ENCODE results near the gene ARHGEF9.

The ARHGEF9 gene

GRCh38 chrX:63764946-63765345, 20.1 kb downstream of the ARHGEF9 start:
- Mint-ChIP-seq H3K9me3 (no peaks in the 10 kb centered on the region), H3K4me3 (no peak overlapping the region), H3K27me3 (no peaks in the 10 kb centered on the region), H3K27ac (ENCODE audit: low read depth) (no peak overlapping the region), H3K36me3 (ENCODE audit: insufficient read depth) (no peaks in the 10 kb centered on the region), H3K4me1 (peaks cover 5% of the 10 kb centered on the region)
- DNase-seq (ENCODE audit: low spot score in 2 of 2) (no peak), ATAC-seq (replicated peaks; ENCODE audit: extremely low read depth, poor library complexity, severe bottlenecking) (no peak)

- H3K4me1 Mint-ChIP-seq: peaks cover 5% of the 10 kb centered on the region
- ATAC-seq (replicated peaks; ENCODE audit: extremely low read depth, poor library complexity, severe bottlenecking) (peak; percentile 36), DNase-seq (ENCODE audit: low spot score in 2 of 2) (no peak)
- H3K36me3 Mint-ChIP-seq (ENCODE audit: insufficient read depth): no peaks in the 10 kb centered on the region
- H3K27ac Mint-ChIP-seq (ENCODE audit: low read depth): no peak overlapping the region
- H3K4me3 Mint-ChIP-seq: no peak overlapping the region
- H3K9me3 Mint-ChIP-seq: no peaks in the 10 kb centered on the region
- no peaks in the 10 kb centered on the region for H3K27me3 Mint-ChIP-seq
Observed at GRCh38 chrX:63761639-63762038, 23.4 kb downstream of the ARHGEF9 start.

GRCh38 chrX:63758011-63758410, 27.0 kb downstream of the ARHGEF9 start:
- H3K4me1 Mint-ChIP-seq: peaks cover 24% of the 10 kb centered on the region
- no peak overlapping the region for H3K27ac Mint-ChIP-seq (ENCODE audit: low read depth)
- no peaks in the 10 kb centered on the region for H3K27me3 Mint-ChIP-seq
- ATAC-seq (replicated peaks; ENCODE audit: extremely low read depth, poor library complexity, severe bottlenecking) (no peak), DNase-seq (ENCODE audit: low spot score in 2 of 2) (no peak)
- H3K36me3 Mint-ChIP-seq (ENCODE audit: insufficient read depth): peaks cover 14% of the 10 kb centered on the region
- no peak overlapping the region for H3K4me3 Mint-ChIP-seq
- H3K9me3 Mint-ChIP-seq: no peaks in the 10 kb centered on the region

- peaks cover 14% of the 10 kb centered on the region for H3K36me3 Mint-ChIP-seq (ENCODE audit: insufficient read depth)
- no peak for ATAC-seq (replicated peaks; ENCODE audit: extremely low read depth, poor library complexity, severe bottlenecking)
- H3K27ac Mint-ChIP-seq (ENCODE audit: low read depth): peak overlapping the region; percentile 98
- H3K27me3 Mint-ChIP-seq: no peaks in the 10 kb centered on the region
- H3K4me1 Mint-ChIP-seq: peaks cover 35% of the 10 kb centered on the region
- no peak for DNase-seq (ENCODE audit: low spot score in 2 of 2)
- H3K4me3 Mint-ChIP-seq: no peak overlapping the region
- H3K9me3 Mint-ChIP-seq: no peaks in the 10 kb centered on the region
Observed at GRCh38 chrX:63755892-63756291, 29.1 kb downstream of the ARHGEF9 start.

GRCh38 chrX:63754860-63755579, 30.0 kb downstream of the ARHGEF9 start:
- Mint-ChIP-seq H3K27ac (ENCODE audit: low read depth) (peak overlapping the region; percentile 98), H3K4me3 (peak overlapping the region; percentile 96), H3K9me3 (no peaks in the 10 kb centered on the region), H3K27me3 (no peaks in the 10 kb centered on the region), H3K36me3 (ENCODE audit: insufficient read depth) (peaks cover 14% of the 10 kb centered on the region), H3K4me1 (peaks cover 43% of the 10 kb centered on the region)
- peak; percentile 91 for ATAC-seq (replicated peaks; ENCODE audit: extremely low read depth, poor library complexity, severe bottlenecking)
- DNase-seq (ENCODE audit: low spot score in 2 of 2): peak; percentile 50 to 78

- Mint-ChIP-seq H3K9me3 (no peaks in the 10 kb centered on the region), H3K27ac (ENCODE audit: low read depth) (peak overlapping the region; percentile 98), H3K4me1 (peaks cover 50% of the 10 kb centered on the region), H3K27me3 (no peaks in the 10 kb centered on the region), H3K36me3 (ENCODE audit: insufficient read depth) (peaks cover 14% of the 10 kb centered on the region), H3K4me3 (peak overlapping the region; percentile 96)
- DNase-seq (ENCODE audit: low spot score in 2 of 2) (peak; percentile 9 to 12), ATAC-seq (replicated peaks; ENCODE audit: extremely low read depth, poor library complexity, severe bottlenecking) (peak; percentile 52)
Observed at GRCh38 chrX:63754136-63754859, 30.7 kb downstream of the ARHGEF9 start.

- Mint-ChIP-seq H3K4me3 (no peak overlapping the region), H3K27ac (ENCODE audit: low read depth) (no peak overlapping the region), H3K27me3 (no peaks in the 10 kb centered on the region), H3K9me3 (no peaks in the 10 kb centered on the region), H3K4me1 (peaks cover 62% of the 10 kb centered on the region), H3K36me3 (ENCODE audit: insufficient read depth) (peaks cover 14% of the 10 kb centered on the region)
- DNase-seq (ENCODE audit: low spot score in 2 of 2): no peak
- ATAC-seq (replicated peaks; ENCODE audit: extremely low read depth, poor library complexity, severe bottlenecking): no peak
Observed at GRCh38 chrX:63751481-63751880, 33.5 kb downstream of the ARHGEF9 start.

- no peak overlapping the region for H3K27ac Mint-ChIP-seq (ENCODE audit: low read depth)
- H3K4me1 Mint-ChIP-seq: peaks cover 68% of the 10 kb centered on the region
- no peak overlapping the region for H3K4me3 Mint-ChIP-seq
Observed at GRCh38 chrX:63750811-63751210, 34.2 kb downstream of the ARHGEF9 start.

GRCh38 chrX:63747331-63747730, 37.7 kb downstream of the ARHGEF9 start:
- Mint-ChIP-seq H3K4me1 (peaks cover 71% of the 10 kb centered on the region), H3K4me3 (no peak overlapping the region), H3K27ac (ENCODE audit: low read depth) (no peak overlapping the region), H3K9me3 (no peaks in the 10 kb centered on the region), H3K36me3 (ENCODE audit: insufficient read depth) (no peaks in the 10 kb centered on the region), H3K27me3 (no peaks in the 10 kb centered on the region)
- no peak for DNase-seq (ENCODE audit: low spot score in 2 of 2)
- ATAC-seq (replicated peaks; ENCODE audit: extremely low read depth, poor library complexity, severe bottlenecking): no peak

More at GRCh38 chrX:63750811-63751210, 34.2 kb downstream of the ARHGEF9 start:
- ATAC-seq (replicated peaks; ENCODE audit: extremely low read depth, poor library complexity, severe bottlenecking) (no peak), DNase-seq (ENCODE audit: low spot score in 2 of 2) (no peak)
- Mint-ChIP-seq H3K36me3 (ENCODE audit: insufficient read depth) (peaks cover 14% of the 10 kb centered on the region), H3K27me3 (no peaks in the 10 kb centered on the region), H3K9me3 (no peaks in the 10 kb centered on the region)

GRCh38 chrX:63746715-63747114, 38.3 kb downstream of the ARHGEF9 start:
- Mint-ChIP-seq H3K4me1 (peaks cover 76% of the 10 kb centered on the region), H3K27ac (ENCODE audit: low read depth) (peak overlapping the region; percentile 81), H3K4me3 (no peak overlapping the region), H3K36me3 (ENCODE audit: insufficient read depth) (no peaks in the 10 kb centered on the region), H3K9me3 (no peaks in the 10 kb centered on the region), H3K27me3 (no peaks in the 10 kb centered on the region)
- DNase-seq (ENCODE audit: low spot score in 2 of 2): no peak
- peak; percentile 12 for ATAC-seq (replicated peaks; ENCODE audit: extremely low read depth, poor library complexity, severe bottlenecking)

GRCh38 chrX:63746278-63746677, 38.7 kb downstream of the ARHGEF9 start:
- no peaks in the 10 kb centered on the region for H3K9me3 Mint-ChIP-seq
- ATAC-seq (replicated peaks; ENCODE audit: extremely low read depth, poor library complexity, severe bottlenecking) (peak; percentile 97), DNase-seq (ENCODE audit: low spot score in 2 of 2) (peak in 1 of 2 donors; percentile 23)
- peak overlapping the region; percentile 81 for H3K27ac Mint-ChIP-seq (ENCODE audit: low read depth)
- no peaks in the 10 kb centered on the region for H3K27me3 Mint-ChIP-seq
- peak overlapping the region; percentile 46 for H3K4me3 Mint-ChIP-seq
- H3K4me1 Mint-ChIP-seq: peaks cover 76% of the 10 kb centered on the region
- no peaks in the 10 kb centered on the region for H3K36me3 Mint-ChIP-seq (ENCODE audit: insufficient read depth)

GRCh38 chrX:63744850-63745394, 40.1 kb downstream of the ARHGEF9 start:
- DNase-seq (ENCODE audit: low spot score in 2 of 2) (no peak), ATAC-seq (replicated peaks; ENCODE audit: extremely low read depth, poor library complexity, severe bottlenecking) (no peak)
- H3K9me3 Mint-ChIP-seq: no peaks in the 10 kb centered on the region
- H3K27ac Mint-ChIP-seq (ENCODE audit: low read depth): no peak overlapping the region
- peaks cover 68% of the 10 kb centered on the region for H3K4me1 Mint-ChIP-seq
- H3K27me3 Mint-ChIP-seq: no peaks in the 10 kb centered on the region
- no peaks in the 10 kb centered on the region for H3K36me3 Mint-ChIP-seq (ENCODE audit: insufficient read depth)
- no peak overlapping the region for H3K4me3 Mint-ChIP-seq

GRCh38 chrX:63743596-63743995, 41.4 kb downstream of the ARHGEF9 start:
- Mint-ChIP-seq H3K36me3 (ENCODE audit: insufficient read depth) (no peaks in the 10 kb centered on the region), H3K27ac (ENCODE audit: low read depth) (peak overlapping the region; percentile 71), H3K9me3 (no peaks in the 10 kb centered on the region), H3K4me3 (no peak overlapping the region), H3K27me3 (no peaks in the 10 kb centered on the region), H3K4me1 (peaks cover 64% of the 10 kb centered on the region)
- ATAC-seq (replicated peaks; ENCODE audit: extremely low read depth, poor library complexity, severe bottlenecking) (no peak), DNase-seq (ENCODE audit: low spot score in 2 of 2) (no peak)
